ENCODE measurements around the gene AGFG2.
"Not testable (repeated sequence)": the region's sequence is repeated elsewhere in the genome, so short reads cannot be mapped to it uniquely, and the experiment has no call there.

AGFG2 gene

DNA sequence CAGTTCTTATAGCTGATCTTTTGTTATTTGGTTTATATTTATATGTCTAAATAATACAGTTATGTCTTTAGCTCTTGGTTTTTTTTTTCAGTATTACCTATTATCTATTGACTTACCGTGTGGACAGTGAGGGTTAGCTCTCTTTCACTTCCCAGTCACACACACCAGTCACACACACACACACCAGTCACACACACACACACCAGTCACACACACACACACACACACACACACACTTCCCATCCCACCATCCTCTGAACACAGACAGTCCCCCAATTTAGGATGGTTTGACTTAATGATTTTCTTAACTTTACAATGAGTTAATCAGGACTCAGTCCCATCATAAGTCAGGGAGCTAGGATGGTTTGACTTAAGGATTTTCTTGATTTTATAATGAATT lies 18.9 kb upstream of the AGFG2 start:
- no peak for DNase-seq (ENCODE audit: low read depth in 2 of 2)

DNA sequence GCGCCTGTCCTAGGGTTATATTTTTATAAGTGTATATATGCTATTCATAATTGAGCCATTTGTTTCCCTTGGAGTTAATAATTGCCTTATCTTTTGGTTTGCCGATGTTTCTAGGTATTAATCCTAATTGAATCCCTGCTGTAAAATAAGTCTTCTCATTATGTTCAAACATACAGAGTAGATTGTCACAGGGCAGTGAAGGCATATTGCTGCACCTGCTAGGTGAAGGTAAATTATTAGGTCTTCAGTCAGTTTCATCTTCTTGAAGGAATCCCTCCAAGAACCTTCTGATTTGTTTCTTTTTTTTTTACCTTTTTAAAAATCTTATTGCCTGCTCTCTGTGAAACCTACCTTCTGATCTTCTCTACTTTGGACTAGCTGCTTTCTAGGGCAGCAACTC lies 17.9 kb upstream of the AGFG2 start:
- no peak for DNase-seq (ENCODE audit: low read depth in 2 of 2)

DNA sequence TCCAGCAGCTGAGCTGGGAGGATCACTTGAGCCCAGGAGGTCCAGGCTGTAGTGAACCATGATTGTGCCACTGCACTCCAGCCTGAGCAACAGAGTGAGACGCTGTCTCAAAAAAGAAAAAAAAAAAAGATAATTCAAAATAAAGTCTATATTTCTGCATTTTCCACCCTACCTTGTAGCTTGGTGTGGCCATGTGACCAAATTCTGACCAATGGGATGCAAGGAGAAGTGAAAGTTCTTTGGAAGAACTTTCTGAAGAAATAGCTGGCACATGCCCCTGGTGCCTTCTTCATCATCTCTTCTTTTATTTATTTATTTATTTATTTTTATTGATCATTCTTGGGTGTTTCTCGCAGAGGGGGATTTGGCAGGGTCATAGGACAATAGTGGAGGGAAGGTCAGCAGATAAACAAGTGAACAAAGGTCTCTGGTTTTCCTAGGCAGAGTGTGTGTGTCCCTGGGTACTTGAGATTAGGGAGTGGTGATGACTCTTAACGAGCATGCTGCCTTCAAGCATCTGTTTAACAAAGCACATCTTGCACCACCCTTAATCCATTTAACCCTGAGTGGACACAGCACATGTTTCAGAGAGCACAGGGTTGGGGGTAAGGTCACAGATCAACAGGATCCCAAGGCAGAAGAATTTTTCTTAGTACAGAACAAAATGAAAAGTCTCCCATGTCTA lies 17.0 kb upstream of the AGFG2 start:
- not testable (repeated sequence) for DNase-seq (ENCODE audit: low read depth in 2 of 2)

DNA sequence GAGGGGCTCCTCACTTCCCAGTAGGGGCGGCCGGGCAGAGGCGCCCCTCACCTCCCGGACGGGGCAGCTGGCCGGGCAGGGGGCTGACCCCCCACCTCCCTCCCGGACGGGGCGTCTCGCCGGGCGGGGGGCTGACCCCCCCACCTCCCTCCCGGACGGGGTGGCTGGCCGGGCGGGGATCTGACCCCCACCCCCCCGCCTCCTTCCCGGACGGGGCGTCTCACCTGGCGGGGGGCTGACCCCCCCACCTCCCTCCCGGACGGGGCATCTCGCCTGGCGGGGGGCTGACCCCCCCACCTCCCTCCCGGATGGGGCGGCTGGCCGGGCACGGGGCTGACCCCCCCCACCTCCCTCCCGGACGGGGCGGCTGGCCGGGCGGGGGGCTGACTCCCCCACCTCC lies 15.8 kb upstream of the AGFG2 start:
- not testable (repeated sequence) for DNase-seq (ENCODE audit: low read depth in 2 of 2)

DNA sequence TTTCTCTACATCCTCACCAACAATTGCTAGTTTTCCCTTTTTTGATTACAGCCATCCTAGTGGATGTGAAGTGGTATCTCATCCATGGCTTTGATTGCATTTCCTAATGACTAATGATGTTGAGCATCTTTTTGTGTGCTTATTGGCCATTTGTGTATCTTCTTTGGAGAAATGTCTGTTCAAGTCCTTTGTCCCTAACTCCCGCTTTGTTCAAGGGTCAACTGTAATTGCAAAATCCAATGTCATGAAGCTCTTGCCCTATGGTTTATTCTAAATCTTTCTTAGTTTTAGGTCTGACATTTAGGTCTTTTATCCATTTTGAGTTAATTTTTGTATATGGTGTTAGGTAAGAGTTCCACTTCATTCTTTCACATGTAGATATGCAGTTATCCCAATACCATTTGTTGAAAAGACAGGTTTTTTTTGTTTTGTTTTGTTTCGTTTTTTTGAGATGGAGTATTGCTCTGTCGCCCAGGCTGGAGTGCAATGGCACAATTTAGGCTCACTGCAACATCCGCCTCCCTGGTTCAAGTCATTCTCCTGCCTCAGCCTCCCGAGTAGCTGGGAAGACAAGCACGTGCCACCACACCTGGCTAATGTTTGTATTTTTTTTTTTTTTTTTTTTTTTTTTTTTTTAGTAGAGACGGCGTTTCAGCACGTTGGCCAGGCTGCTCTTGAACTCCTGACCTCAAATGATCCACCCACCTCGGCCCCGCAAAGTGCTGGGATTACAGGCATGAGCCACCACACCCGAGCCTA lies 10.7 kb upstream of the AGFG2 start:
- not testable (repeated sequence) for DNase-seq (ENCODE audit: low read depth in 2 of 2)

DNA sequence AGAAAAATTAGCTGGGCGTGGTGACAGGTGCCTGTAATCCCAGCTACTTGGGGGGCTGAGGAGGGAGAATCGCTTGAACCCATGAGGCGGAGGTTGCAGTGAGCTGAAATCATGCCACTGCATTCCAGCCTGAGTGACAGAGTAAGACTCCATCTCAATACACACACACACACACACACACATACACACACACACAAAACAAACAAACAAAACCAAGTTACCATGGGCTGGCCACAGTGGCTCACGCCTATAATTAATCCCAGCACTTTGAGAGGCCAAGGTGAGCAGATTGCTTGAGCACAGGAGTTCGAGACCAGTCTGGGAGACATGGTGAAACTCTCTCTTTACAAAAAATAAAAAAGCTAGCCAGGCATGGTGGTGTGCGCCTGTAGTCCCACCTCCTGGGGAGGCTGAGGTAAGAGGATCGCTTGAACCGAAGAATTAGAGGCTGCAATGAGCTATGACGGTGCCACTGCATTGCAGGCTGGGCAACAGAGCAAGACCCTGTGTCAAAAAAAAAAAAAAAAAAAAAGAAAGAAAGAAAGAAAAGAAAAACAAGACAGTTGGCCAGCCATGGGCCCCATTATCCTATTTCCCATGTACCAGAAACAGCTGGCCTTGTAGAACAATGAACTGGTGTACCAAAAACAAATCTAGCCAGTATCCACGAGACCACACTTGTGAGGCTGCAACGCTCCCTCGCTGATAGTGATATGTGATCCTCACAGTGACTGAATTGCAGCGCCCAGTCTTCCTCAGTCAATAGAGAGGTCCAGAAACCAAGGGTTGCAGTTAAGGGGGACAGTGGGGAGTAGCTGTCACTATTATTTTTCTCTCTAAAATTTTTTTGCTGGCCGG lies 6.6 kb upstream of the AGFG2 start:
- no peak for DNase-seq (ENCODE audit: low read depth in 2 of 2)

DNA sequence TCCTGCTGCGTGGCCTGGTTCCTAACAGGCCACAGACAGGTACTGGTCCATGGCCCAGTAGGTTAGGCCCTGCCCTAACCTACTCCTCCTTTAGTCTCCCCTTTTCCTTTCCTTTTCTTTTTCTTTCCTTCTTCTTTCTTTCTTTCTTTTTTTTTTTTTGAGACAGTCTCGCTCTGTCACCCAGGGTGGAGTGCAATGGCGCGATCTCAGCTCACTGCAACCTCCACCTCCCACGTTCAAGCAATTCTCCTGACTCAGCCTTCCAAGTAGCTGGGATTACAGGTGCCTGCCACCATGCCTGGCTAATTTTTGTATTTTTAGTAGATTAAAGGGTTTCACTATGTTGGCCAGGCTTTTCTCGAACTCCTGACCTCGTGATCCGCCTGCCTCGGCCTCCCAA lies 3.0 kb upstream of the AGFG2 start:
- not testable (repeated sequence) for DNase-seq (ENCODE audit: low read depth in 2 of 2)

DNA sequence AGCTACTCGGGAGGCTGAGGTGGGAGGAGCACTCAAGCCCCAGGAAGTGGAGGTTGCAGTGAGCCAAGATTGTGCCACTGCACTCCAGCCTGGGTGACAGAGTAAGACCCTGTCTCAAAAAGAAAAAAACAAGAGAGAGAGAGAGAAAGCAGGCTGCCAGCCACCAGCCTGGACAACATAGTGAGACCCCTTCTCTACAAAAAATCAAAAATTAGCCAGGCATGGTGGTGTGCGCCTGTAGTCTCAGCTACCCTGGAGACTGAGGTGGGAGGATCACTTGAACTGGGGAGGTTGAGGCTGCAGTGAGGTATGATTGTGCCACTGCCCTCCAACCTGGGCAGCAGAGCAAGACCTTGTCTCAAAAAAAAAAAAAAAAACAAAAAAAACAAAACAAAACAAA lies 2.3 kb upstream of the AGFG2 start:
- DNase-seq (ENCODE audit: low read depth in 2 of 2): not testable (repeated sequence)

DNA sequence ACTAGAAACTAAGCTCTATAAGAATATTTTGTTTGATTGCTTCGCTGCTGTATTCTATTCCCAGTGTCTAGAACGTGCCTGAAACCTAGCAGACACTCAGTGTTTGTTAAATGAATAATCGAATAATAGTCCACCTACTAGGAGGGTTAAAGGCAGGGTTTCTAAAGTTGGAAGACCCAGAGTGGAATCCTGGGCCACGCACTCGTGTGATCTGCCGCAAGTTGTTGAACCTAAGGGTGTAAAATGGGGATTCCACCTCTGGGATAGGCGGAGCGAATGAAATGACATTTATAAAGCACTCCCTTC lies 702 bp upstream of the AGFG2 start:
- DNase-seq (ENCODE audit: low read depth in 2 of 2): no peak

DNA sequence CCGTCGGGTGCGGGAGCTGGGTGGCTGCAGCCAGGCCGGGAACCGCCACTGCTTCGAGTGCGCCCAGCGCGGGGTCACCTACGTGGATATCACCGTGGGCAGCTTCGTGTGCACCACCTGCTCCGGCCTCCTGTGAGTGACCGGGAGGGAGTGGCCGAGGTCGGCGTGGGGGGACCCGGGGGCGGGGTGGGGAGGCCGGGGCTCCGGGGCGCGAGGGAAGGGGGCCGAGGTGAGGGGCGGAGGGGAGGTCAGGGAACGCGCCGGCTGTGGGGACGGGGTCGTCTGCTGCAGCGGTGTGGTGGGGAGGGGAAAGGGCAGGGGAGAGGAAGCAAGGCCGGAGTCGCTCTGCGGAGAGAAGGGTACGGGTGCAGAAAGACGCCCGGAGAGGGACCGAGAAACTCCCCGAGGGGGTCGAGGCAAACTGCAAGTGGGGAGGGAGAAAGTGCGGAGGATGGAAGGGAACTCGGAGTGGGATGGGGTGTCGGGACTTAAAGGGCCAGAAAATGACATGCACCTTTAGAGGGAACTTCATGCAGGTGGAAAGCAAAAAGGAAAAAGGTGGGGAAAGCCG lies 518 bp downstream of the AGFG2 start:
- no peak for DNase-seq (ENCODE audit: low read depth in 2 of 2)

DNA sequence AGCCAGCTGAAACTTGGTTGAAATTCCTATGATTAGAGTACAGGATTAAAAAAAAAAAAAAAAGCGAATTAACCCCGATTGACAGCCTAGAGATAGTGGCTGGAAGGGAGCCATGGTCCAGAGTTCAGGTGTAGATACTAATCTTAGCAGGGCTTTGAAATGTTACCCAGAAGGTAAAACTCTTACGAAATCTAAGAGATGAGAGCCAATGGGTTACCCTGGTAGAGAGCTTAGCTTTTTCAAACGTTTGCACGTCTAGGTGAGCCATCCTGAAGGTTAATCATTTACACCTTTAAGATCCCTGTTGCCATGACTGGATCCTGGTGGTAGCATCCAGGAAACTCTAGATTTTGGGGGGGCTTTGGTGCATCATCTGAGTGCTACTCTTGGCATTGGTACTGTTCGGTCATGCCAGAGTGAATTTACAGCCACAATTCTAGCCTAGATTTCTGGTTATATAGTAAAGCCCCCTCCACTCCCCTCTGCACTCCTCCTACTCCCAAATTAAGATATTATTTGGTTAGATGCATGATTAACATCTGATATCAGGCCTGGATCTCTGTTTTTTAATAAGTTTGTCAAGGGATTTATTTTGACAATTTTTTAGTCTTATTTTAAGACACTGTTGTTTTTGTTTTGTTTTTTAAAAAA lies 1.2 kb downstream of the AGFG2 start:
- no peak for DNase-seq (ENCODE audit: low read depth in 2 of 2)

DNA sequence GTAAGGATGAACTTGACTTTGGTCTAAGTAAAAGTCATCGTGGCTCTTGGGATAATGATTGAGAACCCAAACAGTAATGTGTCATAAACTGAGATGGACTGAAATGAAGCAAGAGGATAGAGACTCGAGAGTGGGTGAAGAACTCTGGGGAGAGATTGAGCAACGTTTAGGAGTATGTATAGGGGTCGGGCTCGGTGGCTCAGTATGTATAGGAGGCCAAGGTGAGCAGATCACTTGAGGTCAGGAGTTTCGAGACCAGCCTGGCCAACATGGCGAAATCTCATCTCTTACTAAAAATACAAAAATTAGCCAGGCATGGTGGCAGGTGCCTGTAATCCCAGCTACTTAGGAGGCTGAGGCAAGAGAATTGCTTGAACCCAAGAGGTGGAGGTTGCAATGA lies 2.3 kb downstream of the AGFG2 start:
- not testable (repeated sequence) for DNase-seq (ENCODE audit: low read depth in 2 of 2)

DNA sequence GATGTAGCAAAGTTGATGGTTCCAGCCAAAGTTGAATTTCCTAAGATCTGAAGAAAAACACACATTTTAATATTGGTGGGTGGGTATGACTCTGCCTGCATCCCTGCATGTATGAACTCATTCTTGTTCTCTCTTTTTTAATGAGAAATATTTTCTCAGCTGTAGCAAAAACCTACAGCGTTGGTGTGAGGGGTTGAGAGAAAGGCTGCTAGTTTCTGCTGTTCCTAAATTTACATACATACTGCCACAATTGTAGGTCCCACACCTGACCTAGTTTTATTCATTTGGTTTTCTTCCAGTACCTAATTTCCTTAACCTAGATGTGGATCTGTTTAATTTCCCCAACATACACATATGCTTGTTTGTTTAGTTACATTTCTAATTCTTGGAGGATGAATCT lies 4.6 kb downstream of the AGFG2 start:
- no peak for DNase-seq (ENCODE audit: low read depth in 2 of 2)

DNA sequence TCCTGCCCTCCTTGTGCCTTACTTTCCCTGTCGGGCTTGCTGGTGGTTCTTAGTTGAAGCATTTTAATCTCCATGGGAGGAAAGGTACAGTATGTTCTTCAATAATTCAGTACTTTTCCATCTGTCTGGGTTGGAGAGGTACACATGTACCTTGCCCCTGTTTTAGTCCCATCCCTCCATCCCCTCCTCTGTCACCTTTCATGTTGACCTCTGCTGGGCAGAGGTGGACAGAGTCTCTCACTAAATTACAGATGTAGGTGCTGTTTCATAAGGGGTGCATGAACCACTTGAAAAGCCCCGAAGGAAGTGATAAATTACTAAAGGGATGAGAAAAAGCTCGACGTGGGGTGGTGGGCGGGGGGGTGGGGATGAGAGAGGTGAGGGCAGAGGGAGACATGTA lies 5.4 kb downstream of the AGFG2 start:
- no peak for DNase-seq (ENCODE audit: low read depth in 2 of 2)

DNA sequence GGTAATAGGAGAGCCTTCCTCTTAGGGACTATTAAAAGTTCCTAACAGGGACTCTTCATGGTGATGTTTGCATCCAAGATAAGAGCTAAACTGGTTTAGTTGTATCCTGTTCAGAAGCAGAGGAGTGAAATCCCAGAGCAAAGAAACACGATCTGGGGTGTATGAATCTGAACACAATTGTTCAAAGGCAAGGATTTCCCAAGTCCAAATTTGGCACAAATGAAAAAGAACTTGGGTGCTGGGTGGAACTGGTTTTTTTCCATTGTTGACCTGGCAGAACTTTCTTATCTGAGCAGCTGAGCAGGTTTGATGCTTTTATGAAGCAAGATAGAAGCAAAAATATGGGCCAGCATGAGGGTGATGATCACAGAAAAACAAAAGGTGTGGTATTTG lies 6.0 kb downstream of the AGFG2 start:
- DNase-seq (ENCODE audit: low read depth in 2 of 2): no peak

DNA sequence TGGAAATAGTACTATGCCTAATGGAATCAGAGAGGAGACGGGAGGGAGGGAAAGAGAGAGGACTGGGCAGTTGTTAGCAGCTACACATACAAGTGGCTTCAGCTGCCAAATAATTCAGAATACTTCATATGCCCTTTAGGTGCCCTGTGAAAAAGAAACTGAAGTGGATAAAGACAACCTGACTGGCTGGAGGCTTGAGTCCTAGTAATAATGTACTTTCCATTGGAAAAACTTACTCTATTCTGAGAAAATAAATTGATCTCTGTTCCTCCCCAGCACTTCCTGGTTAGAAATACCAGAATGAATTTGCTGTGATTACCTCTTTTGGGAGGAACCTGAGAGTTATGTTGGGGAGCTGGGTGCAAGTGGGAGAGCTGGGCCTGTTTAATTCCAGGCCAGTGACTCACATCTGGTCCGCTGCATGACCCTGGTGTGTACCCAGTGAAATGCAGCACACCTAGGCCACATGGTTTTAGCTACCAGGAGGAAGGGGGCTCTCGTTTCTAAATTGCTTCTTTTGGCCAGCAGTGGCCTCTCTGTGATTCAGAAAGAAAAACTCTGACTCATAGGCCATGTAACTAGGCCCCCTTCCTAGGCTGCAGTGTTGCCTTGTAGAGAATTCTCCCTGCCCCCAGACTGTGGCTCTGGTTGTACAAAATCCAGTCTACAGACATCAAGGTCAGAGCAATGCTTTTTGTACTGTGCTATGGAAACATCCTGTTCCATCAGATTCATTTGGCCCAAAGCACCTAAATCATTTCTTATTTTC lies 6.5 kb downstream of the AGFG2 start:
- DNase-seq (ENCODE audit: low read depth in 2 of 2): peak; percentile 45 to 60

DNA sequence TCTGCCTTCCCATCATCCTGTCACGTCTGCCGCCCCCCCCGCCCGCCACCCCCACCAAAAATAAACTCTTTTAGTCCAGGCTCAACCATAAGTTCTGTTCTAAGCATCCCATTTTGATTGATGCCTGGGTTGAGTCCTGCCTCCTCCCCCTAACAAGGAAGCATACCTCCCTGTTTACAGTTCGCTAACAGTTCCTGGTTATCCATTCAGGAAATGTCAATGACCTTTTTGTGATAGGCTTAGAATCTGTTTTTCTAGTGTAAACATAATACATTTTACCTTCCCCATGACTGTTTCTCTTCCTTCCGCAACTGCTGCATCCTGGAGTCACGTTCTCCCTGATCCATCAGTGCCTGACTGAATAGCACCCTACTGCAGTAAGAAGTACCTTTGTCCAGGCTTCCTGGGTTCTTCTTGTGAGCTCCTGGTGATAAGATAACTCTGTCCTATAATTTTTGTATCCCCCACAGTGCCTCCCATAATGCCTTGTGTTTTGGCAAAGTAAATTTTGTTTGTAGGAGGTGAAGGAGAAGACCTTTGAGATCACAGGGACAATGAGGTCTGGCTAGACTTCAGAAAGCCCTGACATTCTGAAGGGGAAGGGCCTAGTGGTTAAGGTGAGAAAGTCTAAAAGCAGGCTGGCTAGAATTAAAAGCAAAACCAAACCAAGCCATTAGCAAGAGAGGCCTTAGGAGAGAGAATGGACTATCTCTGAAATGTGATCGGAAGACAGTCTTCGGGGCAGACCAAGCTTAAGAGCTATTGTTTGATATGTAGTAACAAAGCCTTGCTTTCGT lies 7.3 kb downstream of the AGFG2 start:
- no peak for DNase-seq (ENCODE audit: low read depth in 2 of 2)

DNA sequence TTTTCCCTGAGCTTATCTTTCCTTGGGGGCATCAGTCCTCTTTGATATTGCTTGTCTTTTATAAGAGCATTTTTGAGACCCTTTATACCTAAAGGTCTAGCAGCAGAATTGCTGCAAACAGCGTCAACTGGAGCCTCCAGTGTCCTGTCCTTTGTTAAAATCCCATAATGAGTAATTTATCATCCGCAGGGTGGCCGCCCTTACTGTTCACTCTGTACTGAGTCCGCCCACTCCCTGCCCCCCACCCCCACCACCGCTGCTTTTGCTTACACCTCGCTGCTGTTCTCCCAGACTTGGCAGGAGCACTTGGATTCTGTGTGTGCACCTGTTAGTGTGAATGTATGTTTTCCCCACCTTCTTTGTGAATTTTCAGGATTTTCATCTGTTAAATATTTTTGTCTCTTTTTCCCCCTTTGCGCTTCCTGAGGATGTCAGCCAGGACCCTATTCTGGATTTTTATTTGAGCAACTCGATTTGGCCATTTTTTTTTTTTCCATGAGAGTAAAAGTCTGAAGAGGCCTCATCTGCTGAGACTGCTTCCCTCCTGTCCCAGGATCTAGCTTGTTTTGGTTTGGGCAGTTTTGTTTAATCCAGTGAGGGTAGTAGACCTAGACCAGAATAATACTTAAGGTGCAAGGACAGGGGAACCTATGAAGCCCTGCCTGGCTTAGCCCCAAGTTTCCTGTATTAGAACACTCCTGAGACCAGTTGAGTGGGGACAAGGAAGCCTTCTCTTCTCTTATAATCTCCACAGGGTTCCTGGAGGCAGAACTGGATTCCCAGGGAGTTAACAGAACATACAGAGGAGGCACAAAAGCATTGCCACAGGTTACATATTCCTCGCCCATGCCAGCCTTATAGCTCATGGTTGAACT lies 8.2 kb downstream of the AGFG2 start:
- no peak for DNase-seq (ENCODE audit: low read depth in 2 of 2)

DNA sequence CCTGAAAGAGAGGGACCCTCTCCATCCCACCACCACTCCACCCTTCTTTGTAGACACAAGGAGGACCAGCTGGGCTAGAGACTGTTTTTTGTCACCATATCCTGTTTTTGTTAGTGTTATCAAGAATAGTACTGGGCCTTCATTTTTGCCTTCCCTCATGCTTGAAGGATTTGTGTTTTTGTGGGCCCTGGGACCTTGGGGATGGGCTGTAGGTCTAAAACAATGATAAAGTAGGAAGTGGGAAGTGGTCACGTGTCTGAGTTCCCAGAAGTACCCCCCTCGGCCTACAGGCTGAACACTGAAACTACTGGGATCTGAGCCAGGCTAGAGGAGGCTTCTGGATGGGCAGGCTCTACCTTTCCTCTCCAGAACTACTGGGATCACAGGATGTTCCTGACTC lies 8.9 kb downstream of the AGFG2 start:
- no peak for DNase-seq (ENCODE audit: low read depth in 2 of 2)
